GM23338 (cell line): ENCODE data around the gene SCAF8. TPM values are rescaled to one million over a fixed set of nuclear protein-coding genes. Genes with fewer than 3 reads are reported as not detected.

Experiments used
- ATAC-seq: fragments of 200-7000 bp; cut with Tn5 transposase; 3 replicates; pipeline ENCODE4 v1.9.1; 2020
- DNase-seq: peaks from one replicate; pipeline ENCODE4 v3.0.0-alpha.2; 2015; ENCODE audit warnings: low spot score
- H2AFZ ChIP-seq: fragments of 200-600 bp; sonication (generic); 2 replicates; pipeline ENCODE4 v1.8.0; 2016; ENCODE audit warnings: antibody characterized with exemption, mild to moderate bottlenecking, moderate library complexity
- H3F3A ChIP-seq: fragments of 200-600 bp; sonication (generic); replicated peaks from 2 replicates; pipeline ENCODE4 v1.8.0; 2017; ENCODE audit warnings: antibody characterized with exemption, mixed run types, low read depth
- H3K27ac ChIP-seq: fragments of 200-600 bp; sonication (generic); 2 replicates; pipeline ENCODE4 v1.6.1; 2016; ENCODE audit warnings: low read depth
- H3K27me3 ChIP-seq: fragments of 200-600 bp; sonication (generic); 2 replicates; pipeline ENCODE4 v1.8.0; 2016; ENCODE audit warnings: mild to moderate bottlenecking, mixed run types, moderate library complexity; ENCODE audit not compliant: insufficient read depth
- H3K36me3 ChIP-seq: fragments of 200-600 bp; sonication (generic); 2 replicates; pipeline ENCODE4 v1.8.0; 2016; ENCODE audit warnings: mild to moderate bottlenecking; ENCODE audit not compliant: insufficient read depth
- H3K4me1 ChIP-seq: fragments of 200-600 bp; sonication (generic); 2 replicates; pipeline ENCODE4 v1.8.0; 2016; ENCODE audit warnings: mild to moderate bottlenecking, moderate library complexity; ENCODE audit not compliant: insufficient read depth
- H3K4me2 ChIP-seq: fragments of 200-600 bp; sonication (generic); 2 replicates; pipeline ENCODE4 v1.7.1; 2017; ENCODE audit warnings: mixed run types
- H3K4me3 ChIP-seq: fragments of 200-600 bp; sonication (generic); 2 replicates; pipeline ENCODE4 v1.6.1; 2016; ENCODE audit warnings: mixed run types
- H3K79me2 ChIP-seq: fragments of 200-600 bp; sonication (generic); replicated peaks from 2 replicates; pipeline ENCODE4 v1.8.0; 2017; ENCODE audit warnings: mild to moderate bottlenecking; ENCODE audit not compliant: insufficient read depth
- H3K9me2 ChIP-seq: fragments of 200-600 bp; sonication (generic); 2 replicates; pipeline ENCODE4 v1.8.0; 2017; ENCODE audit not compliant: insufficient read depth
- H4K20me1 ChIP-seq: fragments of 200-600 bp; sonication (generic); replicated peaks from 2 replicates; pipeline ENCODE4 v1.8.0; 2017; ENCODE audit warnings: mild to moderate bottlenecking; ENCODE audit not compliant: insufficient read depth
- H3K27ac Mint-ChIP-seq: 2 replicates; pipeline ENCODE4 v1.8.0; 2020; ENCODE audit warnings: inconsistent platforms, mild to moderate bottlenecking, moderate library complexity, mixed read lengths
- H3K27me3 Mint-ChIP-seq: 3 replicates; pipeline ENCODE4 v1.8.0; 2022; ENCODE audit warnings: low read depth, mild to moderate bottlenecking, moderate library complexity, mixed read lengths, inconsistent platforms; ENCODE audit not compliant: insufficient read depth, poor library complexity
- H3K36me3 Mint-ChIP-seq: 3 replicates; pipeline ENCODE4 v1.8.0; 2021; ENCODE audit warnings: low read depth, mild to moderate bottlenecking, inconsistent platforms, moderate library complexity, mixed read lengths
- H3K4me1 Mint-ChIP-seq: 3 replicates; pipeline ENCODE4 v1.8.0; 2020; ENCODE audit warnings: mild to moderate bottlenecking, inconsistent platforms, mixed read lengths
- H3K4me3 Mint-ChIP-seq: 3 replicates; pipeline ENCODE4 v1.8.0; 2021; ENCODE audit warnings: moderate library complexity, mild to moderate bottlenecking, inconsistent platforms, mixed read lengths
- H3K9me3 Mint-ChIP-seq: 3 replicates; pipeline ENCODE4 v1.8.0; 2020; ENCODE audit warnings: moderate library complexity, mild to moderate bottlenecking, inconsistent platforms, mixed read lengths
- CREB1 ChIP-seq: fragments of 250-450 bp; sonication (Bioruptor Pico); IDR thresholded peaks from 2 replicates; pipeline ENCODE4 v1.5.0; 2020; ENCODE audit warnings: low read depth, mild to moderate bottlenecking, moderate library complexity
- EZH2 ChIP-seq: fragments of 200-600 bp; sonication (generic); IDR thresholded peaks from one replicate; pipeline ENCODE4 v1.8.0; 2017; ENCODE audit warnings: antibody characterized with exemption, mild to moderate bottlenecking, low read depth; ENCODE audit not compliant: unreplicated experiment
- EZH2phosphoT487 ChIP-seq: fragments of 200-600 bp; sonication (generic); IDR thresholded peaks from one replicate; pipeline ENCODE4 v1.8.1; 2018; ENCODE audit warnings: antibody characterized with exemption; ENCODE audit not compliant: unreplicated experiment
- JUNB ChIP-seq: IDR thresholded peaks from one replicate; pipeline ENCODE4 v1.6.1; 2016; ENCODE audit warnings: antibody characterized with exemption; ENCODE audit not compliant: unreplicated experiment
- POLR2AphosphoS5 ChIP-seq: IDR thresholded peaks from 2 replicates; pipeline ENCODE4 v1.6.1; 2016; ENCODE audit warnings: antibody characterized with exemption, low read depth
- ZNF114 ChIP-seq: fragments of 250-450 bp; sonication (Bioruptor Pico); IDR thresholded peaks from 2 replicates; pipeline ENCODE4 v1.5.0; 2020; ENCODE audit warnings: mild to moderate bottlenecking, moderate library complexity
- polyA plus RNA-seq: library from polyadenylated mRNA; unstranded; fragments of >200 nt; fragmentation: Nextera tagmentation; extraction: Ambion mirVana; gene quantifications from 2 replicates; pipeline ENCODE4 v1.2.1, GENCODE V29; 2016
- total RNA-seq: library from RNA; depleted of rRNA; stranded (reverse); fragments of >200 nt; shearing (Covaris generic); gene quantifications from 2 replicates; pipeline ENCODE4 v1.2.3, GENCODE V29; 2014
- TF ChIP-seq, protein P1 (sequence below): IDR thresholded peaks from one replicate; pipeline ENCODE4 v1.6.1; 2018; ENCODE audit warnings: antibody characterized with exemption; ENCODE audit not compliant: unreplicated experiment
- TF ChIP-seq, protein P2 (sequence below): fragments of 250-450 bp; sonication (Bioruptor Pico); IDR thresholded peaks from 2 replicates; pipeline ENCODE4 v1.5.0; 2020; ENCODE audit warnings: mild to moderate bottlenecking, moderate library complexity

The SCAF8 gene
- total and polyA plus RNA-seq, 2 experiments from 2014 or later = 13.8 to 37.9 TPM

DNA sequence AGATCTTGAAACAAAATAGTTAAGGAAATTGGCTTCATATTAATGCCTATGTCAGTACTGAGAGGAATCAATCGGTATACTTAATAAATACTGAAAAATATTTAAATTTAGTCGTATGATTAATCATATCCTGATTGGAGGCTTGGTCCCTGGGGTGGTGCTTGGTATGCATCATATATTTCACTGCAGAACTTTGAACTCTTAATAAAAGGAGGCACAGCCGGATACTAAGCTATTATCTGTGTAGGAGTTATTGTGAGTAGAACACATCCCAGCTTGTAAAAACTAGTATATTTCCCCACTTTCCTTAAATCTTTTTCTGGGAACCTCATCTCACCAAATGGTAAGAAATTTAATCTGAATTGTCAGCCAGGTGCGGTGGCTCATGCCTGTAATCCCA, 42.4 kb upstream of the SCAF8 start:
- no peak for DNase-seq
- ATAC-seq = no peak

DNA sequence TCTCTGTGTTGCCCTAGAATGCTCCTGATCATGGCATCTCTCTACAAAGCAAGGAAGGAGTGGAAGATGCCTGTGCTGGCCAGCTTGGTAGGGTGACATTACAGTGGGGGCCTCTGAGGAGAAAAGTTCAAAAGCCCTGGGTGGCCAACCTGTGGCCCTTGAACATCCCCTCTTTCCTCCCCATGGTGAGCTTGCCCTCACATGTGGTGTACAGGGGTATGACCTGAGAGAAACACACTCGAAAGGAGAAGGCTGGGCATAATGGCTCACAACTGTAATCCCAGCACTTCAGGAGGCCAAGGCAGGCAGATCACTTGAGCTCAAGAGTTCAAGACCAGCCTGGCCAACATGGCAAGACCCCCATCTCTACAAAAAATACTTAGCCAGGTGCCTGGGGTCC, 36.6 kb upstream of the SCAF8 start:
- ATAC-seq = no peak

More for the DNA sequence above, 42.4 kb upstream of the SCAF8 start:
- no peak overlapping the region for H3K27ac ChIP-seq
- H3K9me3 Mint-ChIP-seq = peaks cover 17% of the 10 kb centered on the region
- H3K36me3 ChIP-seq = no peaks in the 10 kb centered on the region
- H3K4me1 ChIP-seq = no peaks in the 10 kb centered on the region
- H3K4me1 Mint-ChIP-seq = no peaks in the 10 kb centered on the region; the same call in 2 of the 3 replicates
- no peaks in the 10 kb centered on the region for H3K27me3 ChIP-seq
- H3K4me2 ChIP-seq = no peak overlapping the region
- H3K4me3 Mint-ChIP-seq = no peak overlapping the region
- TF ChIP-seq JUNB (no peak), EZH2phosphoT487 (no peak), CREB1 (CRISPR knock-in tag) (no peak), EZH2 (no peak), POLR2AphosphoS5 (no peak)
- no peaks in the 10 kb centered on the region for H3K79me2 ChIP-seq
- no peaks in the 10 kb centered on the region for H3F3A ChIP-seq
- H2AFZ ChIP-seq = no peak overlapping the region
- H3K27ac Mint-ChIP-seq = no peak overlapping the region
- H3K36me3 Mint-ChIP-seq = peaks cover 6% of the 10 kb centered on the region; the same call in 2 of the 3 replicates
- H3K27me3 Mint-ChIP-seq = peaks cover 4% of the 10 kb centered on the region
- no peaks in the 10 kb centered on the region for H3K9me2 ChIP-seq
- no peak overlapping the region for H3K4me3 ChIP-seq
- no peaks in the 10 kb centered on the region for H4K20me1 ChIP-seq

DNA sequence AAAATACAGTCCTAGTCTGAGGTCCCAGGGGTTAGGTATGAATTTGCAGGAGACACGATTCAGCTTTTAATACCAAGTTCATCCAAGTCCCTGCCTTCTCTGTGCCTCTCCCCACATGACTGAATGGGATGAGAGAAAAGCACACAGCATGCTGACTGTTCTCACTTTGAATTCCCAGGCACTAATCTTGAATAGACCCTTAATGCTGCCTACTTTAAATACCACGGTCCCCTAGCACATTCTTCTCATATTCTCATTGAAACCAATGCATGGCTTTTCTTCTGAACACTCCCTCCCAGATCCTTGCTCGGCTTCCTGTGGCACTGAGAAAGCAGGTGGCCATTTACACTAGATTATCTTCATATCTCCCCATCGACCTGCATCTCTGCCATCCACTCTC, 30.1 kb upstream of the SCAF8 start:
- H3F3A ChIP-seq = no peaks in the 10 kb centered on the region
- DNase-seq = no peak
- TF ChIP-seq, protein P1, sequence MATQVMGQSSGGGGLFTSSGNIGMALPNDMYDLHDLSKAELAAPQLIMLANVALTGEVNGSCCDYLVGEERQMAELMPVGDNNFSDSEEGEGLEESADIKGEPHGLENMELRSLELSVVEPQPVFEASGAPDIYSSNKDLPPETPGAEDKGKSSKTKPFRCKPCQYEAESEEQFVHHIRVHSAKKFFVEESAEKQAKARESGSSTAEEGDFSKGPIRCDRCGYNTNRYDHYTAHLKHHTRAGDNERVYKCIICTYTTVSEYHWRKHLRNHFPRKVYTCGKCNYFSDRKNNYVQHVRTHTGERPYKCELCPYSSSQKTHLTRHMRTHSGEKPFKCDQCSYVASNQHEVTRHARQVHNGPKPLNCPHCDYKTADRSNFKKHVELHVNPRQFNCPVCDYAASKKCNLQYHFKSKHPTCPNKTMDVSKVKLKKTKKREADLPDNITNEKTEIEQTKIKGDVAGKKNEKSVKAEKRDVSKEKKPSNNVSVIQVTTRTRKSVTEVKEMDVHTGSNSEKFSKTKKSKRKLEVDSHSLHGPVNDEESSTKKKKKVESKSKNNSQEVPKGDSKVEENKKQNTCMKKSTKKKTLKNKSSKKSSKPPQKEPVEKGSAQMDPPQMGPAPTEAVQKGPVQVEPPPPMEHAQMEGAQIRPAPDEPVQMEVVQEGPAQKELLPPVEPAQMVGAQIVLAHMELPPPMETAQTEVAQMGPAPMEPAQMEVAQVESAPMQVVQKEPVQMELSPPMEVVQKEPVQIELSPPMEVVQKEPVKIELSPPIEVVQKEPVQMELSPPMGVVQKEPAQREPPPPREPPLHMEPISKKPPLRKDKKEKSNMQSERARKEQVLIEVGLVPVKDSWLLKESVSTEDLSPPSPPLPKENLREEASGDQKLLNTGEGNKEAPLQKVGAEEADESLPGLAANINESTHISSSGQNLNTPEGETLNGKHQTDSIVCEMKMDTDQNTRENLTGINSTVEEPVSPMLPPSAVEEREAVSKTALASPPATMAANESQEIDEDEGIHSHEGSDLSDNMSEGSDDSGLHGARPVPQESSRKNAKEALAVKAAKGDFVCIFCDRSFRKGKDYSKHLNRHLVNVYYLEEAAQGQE = no peak
- TF ChIP-seq, protein P2, sequence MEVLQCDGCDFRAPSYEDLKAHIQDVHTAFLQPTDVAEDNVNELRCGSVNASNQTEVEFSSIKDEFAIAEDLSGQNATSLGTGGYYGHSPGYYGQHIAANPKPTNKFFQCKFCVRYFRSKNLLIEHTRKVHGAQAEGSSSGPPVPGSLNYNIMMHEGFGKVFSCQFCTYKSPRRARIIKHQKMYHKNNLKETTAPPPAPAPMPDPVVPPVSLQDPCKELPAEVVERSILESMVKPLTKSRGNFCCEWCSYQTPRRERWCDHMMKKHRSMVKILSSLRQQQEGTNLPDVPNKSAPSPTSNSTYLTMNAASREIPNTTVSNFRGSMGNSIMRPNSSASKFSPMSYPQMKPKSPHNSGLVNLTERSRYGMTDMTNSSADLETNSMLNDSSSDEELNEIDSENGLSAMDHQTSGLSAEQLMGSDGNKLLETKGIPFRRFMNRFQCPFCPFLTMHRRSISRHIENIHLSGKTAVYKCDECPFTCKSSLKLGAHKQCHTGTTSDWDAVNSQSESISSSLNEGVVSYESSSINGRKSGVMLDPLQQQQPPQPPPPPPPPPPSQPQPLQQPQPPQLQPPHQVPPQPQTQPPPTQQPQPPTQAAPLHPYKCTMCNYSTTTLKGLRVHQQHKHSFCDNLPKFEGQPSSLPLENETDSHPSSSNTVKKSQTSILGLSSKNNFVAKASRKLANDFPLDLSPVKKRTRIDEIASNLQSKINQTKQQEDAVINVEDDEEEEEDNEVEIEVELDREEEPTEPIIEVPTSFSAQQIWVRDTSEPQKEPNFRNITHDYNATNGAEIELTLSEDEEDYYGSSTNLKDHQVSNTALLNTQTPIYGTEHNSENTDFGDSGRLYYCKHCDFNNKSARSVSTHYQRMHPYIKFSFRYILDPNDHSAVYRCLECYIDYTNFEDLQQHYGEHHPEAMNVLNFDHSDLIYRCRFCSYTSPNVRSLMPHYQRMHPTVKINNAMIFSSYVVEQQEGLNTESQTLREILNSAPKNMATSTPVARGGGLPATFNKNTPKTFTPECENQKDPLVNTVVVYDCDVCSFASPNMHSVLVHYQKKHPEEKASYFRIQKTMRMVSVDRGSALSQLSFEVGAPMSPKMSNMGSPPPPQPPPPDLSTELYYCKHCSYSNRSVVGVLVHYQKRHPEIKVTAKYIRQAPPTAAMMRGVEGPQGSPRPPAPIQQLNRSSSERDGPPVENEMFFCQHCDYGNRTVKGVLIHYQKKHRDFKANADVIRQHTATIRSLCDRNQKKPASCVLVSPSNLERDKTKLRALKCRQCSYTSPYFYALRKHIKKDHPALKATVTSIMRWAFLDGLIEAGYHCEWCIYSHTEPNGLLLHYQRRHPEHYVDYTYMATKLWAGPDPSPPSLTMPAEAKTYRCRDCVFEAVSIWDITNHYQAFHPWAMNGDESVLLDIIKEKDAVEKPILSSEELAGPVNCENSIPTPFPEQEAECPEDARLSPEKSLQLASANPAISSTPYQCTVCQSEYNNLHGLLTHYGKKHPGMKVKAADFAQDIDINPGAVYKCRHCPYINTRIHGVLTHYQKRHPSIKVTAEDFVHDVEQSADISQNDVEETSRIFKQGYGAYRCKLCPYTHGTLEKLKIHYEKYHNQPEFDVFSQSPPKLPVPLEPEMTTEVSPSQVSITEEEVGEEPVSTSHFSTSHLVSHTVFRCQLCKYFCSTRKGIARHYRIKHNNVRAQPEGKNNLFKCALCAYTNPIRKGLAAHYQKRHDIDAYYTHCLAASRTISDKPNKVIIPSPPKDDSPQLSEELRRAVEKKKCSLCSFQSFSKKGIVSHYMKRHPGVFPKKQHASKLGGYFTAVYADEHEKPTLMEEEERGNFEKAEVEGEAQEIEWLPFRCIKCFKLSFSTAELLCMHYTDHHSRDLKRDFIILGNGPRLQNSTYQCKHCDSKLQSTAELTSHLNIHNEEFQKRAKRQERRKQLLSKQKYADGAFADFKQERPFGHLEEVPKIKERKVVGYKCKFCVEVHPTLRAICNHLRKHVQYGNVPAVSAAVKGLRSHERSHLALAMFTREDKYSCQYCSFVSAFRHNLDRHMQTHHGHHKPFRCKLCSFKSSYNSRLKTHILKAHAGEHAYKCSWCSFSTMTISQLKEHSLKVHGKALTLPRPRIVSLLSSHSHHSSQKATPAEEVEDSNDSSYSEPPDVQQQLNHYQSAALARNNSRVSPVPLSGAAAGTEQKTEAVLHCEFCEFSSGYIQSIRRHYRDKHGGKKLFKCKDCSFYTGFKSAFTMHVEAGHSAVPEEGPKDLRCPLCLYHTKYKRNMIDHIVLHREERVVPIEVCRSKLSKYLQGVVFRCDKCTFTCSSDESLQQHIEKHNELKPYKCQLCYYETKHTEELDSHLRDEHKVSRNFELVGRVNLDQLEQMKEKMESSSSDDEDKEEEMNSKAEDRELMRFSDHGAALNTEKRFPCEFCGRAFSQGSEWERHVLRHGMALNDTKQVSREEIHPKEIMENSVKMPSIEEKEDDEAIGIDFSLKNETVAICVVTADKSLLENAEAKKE (CRISPR knock-in tag) = no peak
- TF ChIP-seq POLR2AphosphoS5 = no peak

More for the DNA sequence above, 36.6 kb upstream of the SCAF8 start:
- H3K4me1 Mint-ChIP-seq = no peaks in the 10 kb centered on the region
- Histone ChIP-seq H4K20me1 (no peaks in the 10 kb centered on the region), H3K36me3 (no peaks in the 10 kb centered on the region), H3K4me3 (no peak overlapping the region), H3K4me2 (no peak overlapping the region), H2AFZ (0 out of 2 replicates have a peak overlapping the region, but pooled peaks have one; percentile 59), H3K27me3 (no peaks in the 10 kb centered on the region), H3K4me1 (no peaks in the 10 kb centered on the region), H3K27ac (no peak overlapping the region), H3K79me2 (no peaks in the 10 kb centered on the region), H3K9me2 (no peaks in the 10 kb centered on the region), H3F3A (no peaks in the 10 kb centered on the region)
- no peak for DNase-seq
- H3K9me3 Mint-ChIP-seq = no peaks in the 10 kb centered on the region
- no peak overlapping the region for H3K4me3 Mint-ChIP-seq
- H3K36me3 Mint-ChIP-seq = no peaks in the 10 kb centered on the region
- no peak overlapping the region for H3K27ac Mint-ChIP-seq
- H3K27me3 Mint-ChIP-seq = peaks cover 1% of the 10 kb centered on the region
- TF ChIP-seq ZNF114 (CRISPR knock-in tag) (no peak), EZH2phosphoT487 (no peak), JUNB (no peak), EZH2 (no peak)

More for the DNA sequence above, 30.1 kb upstream of the SCAF8 start:
- Histone ChIP-seq H3K4me1 (no peaks in the 10 kb centered on the region), H3K4me2 (no peak overlapping the region), H4K20me1 (no peaks in the 10 kb centered on the region), H3K4me3 (no peak overlapping the region), H3K79me2 (no peaks in the 10 kb centered on the region), H2AFZ (no peak overlapping the region), H3K27ac (no peak overlapping the region), H3K27me3 (no peaks in the 10 kb centered on the region), H3K36me3 (no peaks in the 10 kb centered on the region), H3K9me2 (peaks cover 5% of the 10 kb centered on the region; the same call in 1 of the 2 replicates)
- H3K9me3 Mint-ChIP-seq = no peaks in the 10 kb centered on the region
- peak; percentile 58 for ATAC-seq
- peaks cover 10% of the 10 kb centered on the region for H3K4me1 Mint-ChIP-seq
- H3K27me3 Mint-ChIP-seq = peaks cover 8% of the 10 kb centered on the region
- H3K27ac Mint-ChIP-seq = no peak overlapping the region
- no peak overlapping the region for H3K4me3 Mint-ChIP-seq
- H3K36me3 Mint-ChIP-seq = no peaks in the 10 kb centered on the region
